Fibroblast of skin of left quadriceps (primary cell): ENCODE measurements around the gene ZNF91.
"Not testable (repeated sequence)": the region's sequence is repeated elsewhere in the genome, so short reads cannot be mapped to it uniquely, and the experiment has no call there.

ENCODE experiments used
- DNase-seq, 2 experiments: peaks; one replicate each; pipeline ENCODE4 v3.0.0-alpha.2; 2013; ENCODE audit warnings: low read depth in 2 of 2

Gene ZNF91

GRCh38 chr19:23318941-23319340 lies 76.3 kb downstream of the ZNF91 start:
- not testable (repeated sequence) for DNase-seq

- no peak for DNase-seq
These were observed 77.1 kb downstream of the ZNF91 start for GRCh38 chr19:23318143-23318542.

- no peak for DNase-seq
These were observed 80.0 kb downstream of the ZNF91 start for GRCh38 chr19:23315286-23315685.

- no peak for DNase-seq
These were observed 80.6 kb downstream of the ZNF91 start for GRCh38 chr19:23314505-23315251.

GRCh38 chr19:23313196-23313595 lies 82.1 kb downstream of the ZNF91 start:
- DNase-seq, result no peak

GRCh38 chr19:23312515-23312914 lies 82.8 kb downstream of the ZNF91 start:
- no peak for DNase-seq

GRCh38 chr19:23311551-23311950 lies 83.7 kb downstream of the ZNF91 start:
- DNase-seq, result no peak

- no peak for DNase-seq
These were observed 84.5 kb downstream of the ZNF91 start for GRCh38 chr19:23310729-23311211.

- DNase-seq, result no peak
These were observed 85.3 kb downstream of the ZNF91 start for GRCh38 chr19:23309926-23310325.

GRCh38 chr19:23305555-23305954 lies 89.7 kb downstream of the ZNF91 start:
- no peak for DNase-seq

- DNase-seq, result no peak
These were observed 91.0 kb downstream of the ZNF91 start for GRCh38 chr19:23304238-23304637.

- DNase-seq, result no peak
These were observed 101.1 kb downstream of the ZNF91 start for GRCh38 chr19:23294141-23294540.

GRCh38 chr19:23289966-23290365 lies 105.3 kb downstream of the ZNF91 start:
- not testable (repeated sequence) for DNase-seq
